Measurements from ENCODE around the gene PDE9A.

PDE9A gene

DNA sequence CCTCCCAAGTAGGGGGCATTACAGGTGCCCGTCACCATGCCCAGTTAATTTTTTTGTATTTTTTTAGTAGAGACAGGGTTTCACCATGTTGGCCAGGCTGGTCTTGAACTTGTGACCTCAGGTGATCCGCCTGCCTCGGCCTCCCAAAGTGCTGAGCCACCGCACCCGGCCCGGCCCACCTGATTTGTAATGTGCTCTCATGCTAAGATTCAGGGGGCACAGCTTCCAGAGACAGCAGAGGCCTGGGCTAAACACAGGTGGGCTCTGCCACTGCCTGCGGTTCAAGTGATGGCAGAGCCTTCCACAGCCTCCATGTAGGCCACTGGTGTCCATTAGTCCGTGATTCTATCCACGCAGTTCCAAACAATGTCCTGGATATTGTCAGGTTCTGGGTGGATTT is 98.4 kb downstream of the PDE9A start:
- DNase-seq (ENCODE audit: extremely low read depth, insufficient read length) = no peak
- Histone ChIP-seq H3K36me3 (ENCODE audit: control insufficient read depth, insufficient read depth, low read length) (no peaks in the 10 kb centered on the region), H3K27me3 (replicated peaks; ENCODE audit: control insufficient read depth, insufficient read depth, low read length) (no peaks in the 10 kb centered on the region; the same call in 1 of the 2 replicates), H3K4me3 (replicated peaks; ENCODE audit: low read depth, low read length) (no peak overlapping the region)
- TF ChIP-seq CTCF (IDR thresholded peaks at IDR 0.05; ENCODE audit: insufficient read depth, low read length, poor library complexity, severe bottlenecking) = no peak

GRCh38 chr21:42753804-42754203 is 100.4 kb downstream of the PDE9A start:
- Histone ChIP-seq H3K27me3 (replicated peaks; ENCODE audit: control insufficient read depth, insufficient read depth, low read length) (no peaks in the 10 kb centered on the region; the same call in 1 of the 2 replicates), H3K36me3 (ENCODE audit: control insufficient read depth, insufficient read depth, low read length) (no peaks in the 10 kb centered on the region), H3K4me3 (replicated peaks; ENCODE audit: low read depth, low read length) (no peak overlapping the region)
- TF ChIP-seq CTCF (IDR thresholded peaks at IDR 0.05; ENCODE audit: insufficient read depth, low read length, poor library complexity, severe bottlenecking) = no peak
- no peak for DNase-seq (ENCODE audit: extremely low read depth, insufficient read length)

GRCh38 chr21:42754270-42754933 is 101.0 kb downstream of the PDE9A start:
- Histone ChIP-seq H3K4me3 (replicated peaks; ENCODE audit: low read depth, low read length) (no peak overlapping the region), H3K27me3 (replicated peaks; ENCODE audit: control insufficient read depth, insufficient read depth, low read length) (no peaks in the 10 kb centered on the region; the same call in 1 of the 2 replicates), H3K36me3 (ENCODE audit: control insufficient read depth, insufficient read depth, low read length) (no peaks in the 10 kb centered on the region)
- DNase-seq (ENCODE audit: extremely low read depth, insufficient read length) = no peak
- TF ChIP-seq CTCF (IDR thresholded peaks at IDR 0.05; ENCODE audit: insufficient read depth, low read length, poor library complexity, severe bottlenecking) = no peak

DNA sequence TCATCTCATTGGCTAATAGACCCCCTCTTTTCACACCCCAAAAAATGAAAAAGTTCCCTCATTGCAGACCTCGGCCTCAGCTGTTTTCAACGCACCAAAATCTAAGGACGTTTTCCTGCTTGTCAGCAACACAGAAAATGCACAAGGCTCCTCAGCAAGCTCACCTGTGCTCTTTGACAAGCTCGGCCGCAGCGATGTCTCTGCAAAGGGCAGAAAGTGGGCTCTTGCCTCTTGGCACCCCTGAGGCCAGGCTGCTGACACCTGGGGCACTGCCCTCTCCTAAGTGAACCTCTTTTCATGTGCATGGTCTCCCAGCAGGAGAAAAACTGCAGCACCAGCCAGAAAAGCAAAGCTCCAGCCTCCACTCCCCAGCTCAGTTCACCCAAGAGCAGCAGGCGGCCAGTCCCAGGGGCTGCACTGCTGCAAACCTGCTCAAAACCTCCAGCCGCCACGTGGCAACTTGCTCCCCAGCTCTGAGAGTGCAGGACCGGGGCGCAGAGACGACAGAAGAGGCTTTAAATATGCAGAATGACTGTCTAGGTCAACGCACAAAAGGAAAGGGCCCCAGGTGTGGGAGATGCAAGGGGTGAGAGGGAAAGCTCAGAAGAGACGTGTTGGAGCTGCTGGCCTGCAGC is 101.7 kb downstream of the PDE9A start:
- no peaks in the 10 kb centered on the region for H3K36me3 ChIP-seq (ENCODE audit: control insufficient read depth, insufficient read depth, low read length)
- DNase-seq (ENCODE audit: extremely low read depth, insufficient read length) = no peak
- TF ChIP-seq CTCF (IDR thresholded peaks at IDR 0.05; ENCODE audit: insufficient read depth, low read length, poor library complexity, severe bottlenecking) = no peak
- no peaks in the 10 kb centered on the region; the same call in 1 of the 2 replicates for H3K27me3 ChIP-seq (replicated peaks; ENCODE audit: control insufficient read depth, insufficient read depth, low read length)
- H3K4me3 ChIP-seq (replicated peaks; ENCODE audit: low read depth, low read length) = no peak overlapping the region

DNA sequence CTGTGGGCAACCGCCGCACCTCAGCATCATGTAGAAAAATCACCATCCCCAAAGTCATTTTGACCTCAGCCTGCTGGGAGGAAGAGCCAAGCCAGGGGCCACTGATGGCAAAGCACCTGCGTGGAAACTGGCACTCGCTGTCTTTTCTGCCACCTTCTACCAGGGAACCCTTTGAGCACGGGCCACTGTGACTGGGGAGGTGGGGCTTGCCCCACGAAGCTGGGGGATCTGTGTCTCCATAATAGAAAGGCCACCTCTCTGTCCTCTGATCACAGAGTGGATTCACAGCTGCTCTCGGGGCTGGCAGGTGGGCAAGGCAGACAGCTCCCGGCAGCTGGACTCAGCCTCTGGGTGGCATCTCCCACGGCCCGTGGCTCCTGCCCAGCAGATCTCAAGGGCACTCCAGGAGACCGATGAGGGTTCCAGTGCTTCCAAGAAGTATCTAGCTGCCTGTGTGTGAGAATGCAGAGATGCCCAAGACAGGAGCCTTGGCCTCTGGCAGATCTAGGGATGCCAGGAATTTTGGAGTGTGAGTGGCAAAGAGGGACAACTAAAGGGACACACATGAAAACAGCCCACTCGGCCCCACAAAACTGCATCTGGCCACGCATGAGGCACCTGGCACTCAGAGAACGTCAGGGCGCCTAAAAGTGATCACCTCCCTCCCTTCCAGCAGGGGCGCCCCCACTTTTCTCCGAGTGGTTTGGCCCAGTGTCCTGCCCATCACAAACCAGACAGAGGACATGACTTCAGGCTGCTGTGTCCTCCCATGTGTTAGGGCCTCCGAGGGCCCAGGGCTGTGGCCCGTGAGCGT is 102.6 kb downstream of the PDE9A start:
- no peak for TF ChIP-seq CTCF (IDR thresholded peaks at IDR 0.05; ENCODE audit: insufficient read depth, low read length, poor library complexity, severe bottlenecking)
- no peak for DNase-seq (ENCODE audit: extremely low read depth, insufficient read length)
- no peaks in the 10 kb centered on the region; the same call in 1 of the 2 replicates for H3K27me3 ChIP-seq (replicated peaks; ENCODE audit: control insufficient read depth, insufficient read depth, low read length)
- no peaks in the 10 kb centered on the region for H3K36me3 ChIP-seq (ENCODE audit: control insufficient read depth, insufficient read depth, low read length)
- H3K4me3 ChIP-seq (replicated peaks; ENCODE audit: low read depth, low read length) = no peak overlapping the region
